Measurements from ENCODE around the gene SYPL2.
"Not testable (repeated sequence)": the region's sequence is repeated elsewhere in the genome, so short reads cannot be mapped to it uniquely, and the experiment has no call there.

Gene SYPL2

DNA sequence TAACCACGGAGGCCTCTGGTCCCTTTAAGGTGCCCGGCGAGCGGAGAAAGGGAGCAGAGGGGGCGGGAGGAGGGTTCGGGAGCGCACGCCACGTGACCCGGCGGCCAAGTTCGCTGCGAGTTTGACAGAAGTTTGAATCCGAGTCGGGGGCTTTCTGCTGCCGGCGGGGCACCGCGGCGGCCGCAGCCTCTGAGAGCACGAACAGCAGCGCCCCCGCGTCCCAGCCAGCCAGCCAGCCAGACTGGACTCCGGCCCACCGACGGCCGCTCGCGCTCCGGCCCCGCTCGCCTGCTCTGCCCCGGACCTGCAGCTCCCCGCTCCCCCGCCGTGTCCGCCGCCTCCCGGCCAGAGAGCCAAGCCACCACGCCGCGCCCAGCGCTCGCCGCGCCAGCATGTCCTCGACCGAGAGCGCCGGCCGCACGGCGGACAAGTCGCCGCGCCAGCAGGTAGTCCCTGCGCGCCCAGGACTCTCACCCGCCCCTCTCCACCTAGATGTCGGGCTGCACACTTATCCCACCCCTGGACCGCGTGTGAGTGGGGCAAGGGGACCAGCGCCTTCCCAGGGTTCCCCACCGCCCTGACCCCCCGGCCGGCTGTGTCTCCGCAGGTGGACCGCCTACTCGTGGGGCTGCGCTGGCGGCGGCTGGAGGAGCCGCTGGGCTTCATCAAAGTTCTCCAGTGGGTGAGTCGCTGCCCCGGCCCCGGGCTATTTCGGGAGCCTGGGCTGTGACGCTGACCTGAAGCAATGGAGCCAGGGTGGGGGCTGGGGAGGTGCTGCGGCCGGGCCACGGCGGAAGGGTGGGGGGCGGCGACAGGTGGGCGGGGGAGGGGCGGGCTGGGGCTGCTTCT is at the start of gene SYPL2:
Gene SYPL2, plus strand, starts transcription at position 95 of the 849 bp plus-strand sequence. Its CDS starts 298 bp downstream, at position 393.
- DNase-seq: no peak

DNA sequence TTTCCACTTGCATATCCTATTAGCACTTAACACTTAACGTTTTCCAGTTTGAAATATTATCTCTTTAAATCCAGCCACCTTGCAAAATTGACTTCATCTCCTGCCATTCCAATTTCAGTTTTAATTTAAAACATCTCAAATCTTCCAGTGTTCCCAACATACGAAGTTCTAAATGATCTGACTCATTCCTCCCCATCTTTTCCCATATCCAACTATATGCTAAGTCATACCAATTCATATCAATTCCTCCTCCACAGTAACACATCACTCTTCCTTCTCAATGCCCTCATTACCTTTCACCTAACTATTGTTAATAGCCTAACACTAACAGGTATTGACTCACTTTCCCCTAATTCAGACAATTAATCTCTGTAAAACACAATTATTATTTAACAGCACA is 42.8 kb upstream of the SYPL2 start:
- DNase-seq: no peak

DNA sequence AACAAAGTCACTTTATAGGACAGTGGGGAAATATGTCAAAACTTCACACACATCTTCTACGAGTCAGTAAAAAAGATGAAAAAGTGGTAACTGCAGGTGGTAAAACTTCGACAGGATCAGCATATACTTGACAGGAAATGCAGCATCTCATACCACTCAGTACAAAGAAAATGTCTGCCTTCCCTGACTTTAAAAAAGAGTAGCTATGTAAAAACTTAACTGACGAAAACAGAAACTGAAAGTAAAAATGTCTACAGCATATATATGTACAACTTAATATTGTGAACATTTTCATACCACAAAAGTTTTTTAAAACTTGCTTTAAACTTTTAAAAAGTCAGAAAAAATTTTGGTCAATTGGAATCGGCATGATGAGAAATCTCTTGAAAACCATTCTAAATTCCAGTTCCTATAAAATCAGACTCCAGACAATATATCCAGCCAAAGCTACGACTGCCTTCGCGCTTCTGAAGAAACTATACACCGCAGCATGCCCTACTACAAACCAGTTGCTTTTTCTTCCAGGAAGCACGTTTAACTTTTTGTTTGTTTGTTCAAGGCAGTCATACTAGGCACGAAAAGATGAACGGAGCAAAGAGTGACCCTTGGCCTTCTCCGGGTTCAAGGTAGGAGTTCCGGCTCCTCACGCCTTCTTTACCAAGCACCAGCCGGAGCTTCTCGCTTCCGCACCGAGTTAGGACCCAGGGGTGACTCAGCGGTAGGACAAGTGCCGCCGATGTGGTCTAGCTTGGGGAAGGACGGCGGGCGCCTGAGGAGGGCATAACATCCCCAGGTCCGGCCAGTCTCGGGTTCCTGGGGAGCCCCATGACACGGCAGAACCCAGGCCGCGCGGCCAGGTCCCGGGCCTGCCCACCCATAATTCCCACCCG is 40.7 kb upstream of the SYPL2 start:
- DNase-seq: peak; percentile 54

DNA sequence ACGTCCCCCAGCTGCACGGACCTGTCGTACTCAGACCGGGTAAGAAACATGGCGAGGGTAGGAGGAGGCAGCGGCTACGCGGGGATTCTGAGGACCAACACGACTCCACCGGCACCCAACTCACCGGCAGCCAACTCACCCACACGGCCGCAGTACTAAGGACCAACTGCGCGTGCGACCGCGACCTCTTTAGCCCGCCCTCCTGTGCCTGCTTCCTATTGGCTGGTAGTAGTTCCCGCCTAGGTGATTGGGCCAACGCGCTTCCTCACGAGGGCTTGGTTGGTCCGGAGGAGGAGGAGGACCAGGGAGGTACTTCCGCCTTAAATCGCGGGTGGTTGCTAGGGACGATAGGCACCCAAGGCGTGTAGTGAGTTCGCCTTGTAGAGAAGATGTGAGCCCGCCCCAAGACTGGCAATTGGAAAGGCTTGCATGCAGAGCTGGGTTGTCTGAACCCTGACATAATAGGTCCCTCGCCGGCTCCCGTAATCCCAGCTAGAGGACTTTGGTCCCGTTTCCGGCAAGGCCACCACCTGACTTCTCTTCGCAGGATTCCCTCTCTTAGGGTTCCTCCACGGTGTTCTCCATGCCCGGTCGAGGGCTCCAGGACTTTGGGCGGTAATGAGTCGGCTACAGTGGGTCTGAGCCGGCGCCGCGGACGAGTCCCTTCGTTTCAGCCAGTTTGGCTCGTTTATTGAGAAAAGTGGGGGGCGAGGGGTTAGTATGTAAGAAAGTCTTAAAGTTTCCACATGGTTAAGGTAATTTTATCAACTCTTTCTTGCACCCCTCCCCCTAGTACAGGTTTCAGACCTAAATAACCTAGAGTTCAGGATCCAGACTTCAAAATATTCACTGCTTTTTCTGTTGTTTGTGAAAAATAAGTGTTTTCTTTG is 39.8 kb upstream of the SYPL2 start, which contains the start of gene PSMA5:
Gene PSMA5, minus strand, starts transcription at position 168 of the 890 bp plus-strand sequence. Its CDS starts 118 bp downstream, at position 50.
- peak; percentile 92 to 94 for DNase-seq

DNA sequence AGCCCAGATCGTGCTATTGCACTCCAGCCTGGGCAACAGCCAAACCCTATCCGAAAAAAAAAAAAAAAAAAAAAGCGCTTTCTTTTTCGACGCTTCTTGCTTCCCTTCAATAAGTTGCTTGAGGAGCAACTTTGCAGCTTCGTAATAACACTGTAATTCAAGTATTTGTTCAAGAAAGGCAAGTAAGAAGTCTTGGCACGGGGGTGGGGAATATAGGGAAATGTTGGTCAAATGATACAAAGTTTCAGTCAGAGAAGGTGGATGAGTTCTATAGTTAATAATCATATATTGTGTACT is 39.2 kb upstream of the SYPL2 start:
- DNase-seq: no peak

DNA sequence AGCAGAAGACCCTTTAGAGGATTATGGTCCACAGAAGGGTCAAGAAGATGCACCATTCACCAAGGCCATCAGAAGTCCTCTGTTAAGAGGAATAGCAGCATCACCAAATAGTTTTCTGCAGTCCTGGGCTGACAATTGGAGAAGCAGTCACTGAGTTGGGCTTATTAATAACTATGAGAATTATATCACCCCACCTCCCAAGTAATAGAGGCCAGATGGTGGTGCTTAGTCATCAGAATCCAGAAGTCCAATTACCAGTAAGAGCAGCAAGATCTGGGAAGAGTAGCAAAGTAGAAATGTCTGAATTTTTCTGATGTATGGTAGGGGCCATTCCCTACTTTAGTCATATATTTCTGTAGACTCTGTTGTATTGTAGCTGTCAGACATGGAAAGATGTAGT is 34.0 kb upstream of the SYPL2 start:
- DNase-seq: no peak

DNA sequence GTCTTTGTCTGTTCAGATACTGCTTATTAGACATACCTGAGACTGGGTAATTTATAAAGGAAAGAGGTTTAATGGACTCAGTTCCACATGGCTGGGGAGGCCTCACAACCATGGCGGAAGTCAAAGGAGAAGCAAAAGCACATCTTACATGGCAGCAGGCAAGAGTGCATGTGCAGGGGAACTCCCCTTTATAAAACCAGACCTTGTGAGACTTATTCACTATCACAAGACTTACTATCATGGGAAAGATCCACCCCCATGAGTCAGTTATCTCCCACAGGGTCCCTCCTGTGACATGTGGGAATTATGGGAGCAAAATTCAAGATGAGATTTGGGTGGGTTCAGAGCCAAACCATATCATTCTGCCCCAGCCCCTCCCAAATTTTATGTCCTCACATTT is 33.0 kb upstream of the SYPL2 start:
- no peak for DNase-seq

DNA sequence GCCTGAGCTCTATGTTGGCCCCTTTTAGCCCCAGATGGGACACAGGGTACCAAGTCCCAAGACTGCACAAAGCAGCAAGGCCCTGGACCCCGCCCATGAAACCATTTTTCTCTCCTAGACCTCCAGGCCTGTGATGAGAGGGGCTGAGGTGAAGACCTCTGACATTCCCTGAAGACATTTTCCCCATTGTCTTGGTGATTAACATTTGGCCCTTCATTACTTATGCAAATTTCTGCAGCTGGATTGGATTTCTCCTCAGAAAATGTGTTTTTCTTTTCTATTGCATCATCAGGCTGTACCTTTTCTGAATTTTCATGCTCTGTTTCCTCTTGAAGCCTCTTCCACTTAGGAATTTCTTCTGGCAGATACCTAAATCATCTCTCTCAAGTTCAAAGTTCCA is 31.9 kb upstream of the SYPL2 start:
- DNase-seq: no peak

DNA sequence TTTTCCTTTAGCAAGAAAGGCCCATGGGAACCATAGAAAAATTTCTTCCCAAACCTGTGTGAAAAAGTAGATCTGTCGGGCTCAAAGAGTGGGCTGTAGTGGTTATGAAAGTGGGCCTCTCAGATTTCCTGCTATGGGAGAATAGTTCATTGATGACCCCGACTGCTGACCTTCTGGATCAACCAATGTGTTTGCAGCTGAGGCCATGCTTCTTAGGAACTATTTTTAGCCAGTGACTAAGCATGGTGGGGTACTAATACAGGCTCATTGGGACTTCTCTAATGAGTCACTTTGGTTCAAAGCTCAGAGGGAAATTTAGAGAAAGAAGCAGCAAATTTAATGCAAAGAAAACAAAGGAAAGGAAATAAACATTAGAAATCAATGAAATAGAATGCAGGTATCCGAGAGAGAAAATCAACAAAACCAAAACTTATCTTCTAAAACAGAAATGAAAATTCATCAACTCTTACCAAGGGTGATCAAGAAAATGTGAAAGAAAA is 27.5 kb upstream of the SYPL2 start:
- no peak for DNase-seq

DNA sequence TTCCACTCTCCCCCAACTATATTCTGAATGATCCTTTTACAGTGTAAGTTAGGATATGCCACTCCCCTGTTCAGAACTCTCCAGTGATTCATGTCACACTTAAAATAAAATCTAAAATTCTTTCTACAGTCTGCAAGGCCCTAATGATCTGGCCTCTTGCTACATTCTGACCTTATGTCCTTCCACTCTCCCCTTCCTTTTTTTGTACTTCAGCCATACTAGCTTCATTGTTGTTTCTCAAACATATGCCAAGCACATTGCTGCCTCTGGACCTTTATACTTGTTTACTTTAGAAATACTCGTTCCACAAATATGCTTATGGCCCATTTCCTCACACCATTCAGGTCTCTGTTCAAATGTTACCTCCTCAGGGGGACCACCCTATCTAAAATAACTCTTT is 25.3 kb upstream of the SYPL2 start:
- no peak for DNase-seq

DNA sequence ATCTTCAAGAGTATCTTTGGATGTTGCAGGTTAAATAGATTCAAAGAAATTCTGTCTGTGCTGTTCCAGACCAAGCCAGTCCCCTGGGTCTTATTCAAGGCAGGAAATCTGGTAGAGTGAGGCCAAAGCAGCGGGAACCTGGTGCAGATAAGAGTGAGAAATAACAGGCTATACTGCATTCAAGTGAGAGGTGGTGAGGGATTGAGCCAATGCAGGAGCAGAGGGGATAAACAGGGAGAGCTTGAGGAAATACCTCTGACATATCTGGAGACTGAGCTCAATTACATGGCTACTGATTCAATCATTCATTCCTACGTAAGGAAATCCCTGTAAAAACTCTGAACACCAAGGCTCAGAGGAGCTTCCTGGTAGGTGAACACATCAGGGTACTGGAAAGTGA is 22.9 kb upstream of the SYPL2 start:
- no peak for DNase-seq

DNA sequence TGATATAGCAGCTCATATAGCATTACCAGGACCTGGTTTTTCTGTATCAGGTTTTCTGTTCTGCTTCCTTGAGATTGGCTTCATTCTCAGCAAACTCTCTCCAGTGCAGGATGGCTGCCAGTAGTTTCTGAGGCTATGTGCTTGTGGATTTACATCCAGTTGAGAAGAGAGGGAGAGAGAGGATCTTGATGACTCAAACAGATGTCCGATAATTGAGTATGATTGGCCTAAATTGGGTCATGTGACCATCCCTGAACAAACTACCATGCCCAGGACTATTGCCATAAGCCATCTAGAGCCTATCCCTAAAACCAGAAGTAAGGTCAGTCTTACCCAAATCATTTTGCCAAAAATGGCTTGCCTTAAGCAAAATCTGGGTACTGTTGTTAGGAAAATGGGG is 22.0 kb upstream of the SYPL2 start:
- DNase-seq: no peak

DNA sequence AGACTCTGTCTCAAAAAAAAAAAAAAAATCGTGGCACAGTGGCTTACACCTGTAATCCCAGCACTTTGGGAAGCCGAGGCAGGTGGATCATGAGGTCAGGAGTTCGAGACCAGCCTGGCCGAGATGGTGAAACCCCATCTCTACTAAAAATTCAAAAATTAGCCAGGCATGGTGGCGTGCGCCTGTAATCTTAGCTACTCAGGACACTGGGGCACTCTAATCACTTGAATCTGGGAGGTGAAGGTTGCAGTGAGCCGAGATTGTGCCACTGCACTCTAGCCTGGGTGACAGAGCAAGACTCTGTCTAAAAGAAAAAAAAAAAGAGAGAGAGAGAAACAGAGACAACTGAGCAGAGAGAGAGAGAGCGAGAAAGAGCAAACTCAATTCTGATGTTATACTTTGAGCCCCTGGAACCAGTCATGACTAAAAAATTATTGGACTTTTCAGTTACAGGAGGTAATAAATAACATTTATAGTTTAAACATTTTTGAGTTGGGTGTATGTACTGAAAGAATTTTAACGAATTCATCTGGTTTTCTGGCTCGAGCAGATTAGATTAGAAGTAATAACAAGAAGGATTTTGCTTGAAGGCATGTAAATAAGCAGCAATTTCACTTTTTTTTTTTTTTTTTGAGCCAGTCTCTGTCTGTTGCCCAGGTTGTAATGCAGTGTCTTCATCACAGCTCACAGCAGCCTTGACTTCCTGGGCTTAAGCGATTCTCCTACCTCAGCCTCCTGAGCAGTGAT is 20.2 kb upstream of the SYPL2 start:
- not testable (repeated sequence) for DNase-seq

DNA sequence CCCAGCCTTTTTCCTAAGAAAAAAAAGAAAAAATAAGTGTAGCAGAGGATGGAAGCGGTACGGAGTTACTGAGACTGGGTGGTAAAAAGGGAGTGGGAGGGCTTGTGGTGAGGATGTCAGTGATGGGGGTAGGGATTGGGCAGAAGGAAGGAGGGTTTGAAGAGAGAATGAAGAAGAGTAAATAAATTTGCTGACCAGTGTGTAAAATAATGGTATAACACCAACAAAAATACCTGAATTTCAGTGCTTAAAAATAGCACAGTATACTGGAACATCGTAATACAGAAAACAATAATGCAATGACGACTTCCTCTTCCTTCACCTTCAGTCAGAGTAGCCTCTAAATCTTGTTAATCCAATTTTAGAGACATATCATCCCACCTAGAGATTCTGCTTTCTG is 18.8 kb upstream of the SYPL2 start:
- DNase-seq: no peak

DNA sequence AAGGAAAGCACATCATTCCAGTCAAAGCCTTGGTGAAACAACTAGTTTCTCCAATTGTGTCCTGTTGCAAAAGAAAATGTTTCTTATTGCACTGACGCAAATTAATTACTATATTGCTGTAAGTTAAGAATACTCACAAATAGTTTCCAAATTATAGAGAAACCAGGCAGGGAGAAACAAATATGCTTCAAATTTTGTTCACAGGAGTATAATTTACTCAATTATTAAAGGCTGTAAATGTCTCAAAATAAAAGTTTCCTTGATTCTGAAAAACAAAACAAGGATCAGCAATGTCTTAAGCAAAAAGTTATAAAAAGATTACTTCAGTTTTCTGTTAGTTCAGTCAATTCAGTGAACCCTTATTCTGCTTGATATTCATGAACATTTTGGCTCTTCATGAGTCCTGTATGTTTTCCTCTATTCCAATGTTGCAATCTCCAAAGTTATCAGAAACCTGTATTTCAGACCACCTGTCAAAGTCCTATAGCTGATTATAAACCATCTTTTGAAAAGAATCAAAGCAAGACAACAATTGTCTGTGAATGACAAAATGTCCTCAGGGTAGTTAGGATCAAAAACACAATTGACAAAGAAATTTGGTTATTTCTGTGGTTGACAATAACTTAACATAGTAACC is 11.7 kb upstream of the SYPL2 start:
- no peak for DNase-seq

DNA sequence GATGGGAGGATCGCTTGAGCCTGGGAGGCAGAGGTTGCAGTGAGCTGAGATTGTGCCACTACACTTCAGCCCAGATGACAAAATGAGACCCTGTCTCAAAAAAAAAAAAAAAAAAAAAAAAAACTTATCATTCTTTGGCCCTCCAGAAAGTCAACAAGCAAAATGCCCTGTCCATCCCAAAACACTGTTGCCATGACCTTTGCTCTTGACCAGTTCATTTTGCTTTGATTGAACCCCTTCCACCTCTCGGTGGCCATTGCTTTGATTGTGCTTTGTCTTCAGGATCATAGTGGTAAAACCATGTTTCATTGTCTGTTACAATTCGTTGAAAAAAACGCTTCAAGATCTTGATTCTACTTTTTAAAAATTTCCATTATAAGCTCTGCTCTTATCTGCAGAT is 8.5 kb upstream of the SYPL2 start:
- DNase-seq: no peak

DNA sequence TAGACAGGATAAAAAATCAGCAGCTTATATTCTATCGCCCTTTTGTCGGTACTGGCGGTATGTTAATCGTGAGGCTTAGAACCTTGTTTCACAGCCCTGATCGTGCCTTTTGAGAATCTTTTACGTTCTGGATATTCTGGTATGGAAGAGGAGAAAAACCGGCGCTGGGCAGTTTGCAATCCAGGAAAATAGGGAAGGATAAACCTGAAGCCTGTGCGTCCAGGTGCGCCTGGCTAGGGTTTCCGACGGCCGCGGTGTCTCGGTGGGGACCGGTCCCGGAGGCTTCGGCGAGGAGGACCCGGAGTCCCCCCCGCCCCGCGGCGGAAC is 258 bp upstream of the SYPL2 start:
- DNase-seq: no peak

DNA sequence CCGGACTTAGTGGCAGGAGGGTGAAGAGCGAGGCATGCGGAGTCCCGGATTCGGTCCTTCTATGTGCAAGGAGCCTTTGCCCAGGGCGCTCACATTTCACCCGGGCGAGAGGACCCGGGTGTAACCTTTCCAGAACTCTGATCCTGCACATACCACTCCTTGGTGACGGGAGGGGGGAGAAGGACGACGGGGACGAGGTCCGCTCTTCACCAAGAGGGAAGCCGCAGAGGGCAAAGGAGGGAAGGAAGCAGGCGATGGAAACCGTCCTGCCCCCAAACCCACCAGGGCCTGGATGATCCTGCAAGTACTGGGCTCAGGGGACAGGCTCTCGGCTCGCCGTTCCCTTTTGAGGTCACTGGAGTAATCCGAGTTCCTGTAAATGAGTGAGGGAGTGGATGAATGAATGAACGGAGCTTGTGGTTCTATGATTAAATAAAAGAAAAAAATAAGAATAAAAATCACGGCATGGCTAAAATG is 993 bp downstream of the SYPL2 start:
- DNase-seq: no peak

DNA sequence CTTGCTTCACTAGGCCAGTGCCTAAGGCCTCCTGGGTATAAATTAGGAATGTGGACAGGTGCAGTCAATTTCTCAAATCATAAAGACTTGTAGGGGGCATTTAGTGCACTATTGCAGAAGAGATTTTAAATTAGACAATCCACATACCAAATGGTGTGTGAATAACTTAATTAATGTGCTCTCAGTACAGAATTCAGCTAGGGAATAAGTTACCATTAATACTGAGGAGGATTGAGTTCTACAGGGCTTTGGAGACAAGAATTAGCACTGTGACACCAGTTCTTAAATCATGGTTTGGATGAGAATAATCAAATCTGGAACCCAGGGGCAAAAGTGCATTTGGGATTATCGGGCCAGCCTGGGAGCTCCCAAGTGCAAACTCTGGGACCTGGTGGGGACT is 1.7 kb downstream of the SYPL2 start:
- DNase-seq: no peak

DNA sequence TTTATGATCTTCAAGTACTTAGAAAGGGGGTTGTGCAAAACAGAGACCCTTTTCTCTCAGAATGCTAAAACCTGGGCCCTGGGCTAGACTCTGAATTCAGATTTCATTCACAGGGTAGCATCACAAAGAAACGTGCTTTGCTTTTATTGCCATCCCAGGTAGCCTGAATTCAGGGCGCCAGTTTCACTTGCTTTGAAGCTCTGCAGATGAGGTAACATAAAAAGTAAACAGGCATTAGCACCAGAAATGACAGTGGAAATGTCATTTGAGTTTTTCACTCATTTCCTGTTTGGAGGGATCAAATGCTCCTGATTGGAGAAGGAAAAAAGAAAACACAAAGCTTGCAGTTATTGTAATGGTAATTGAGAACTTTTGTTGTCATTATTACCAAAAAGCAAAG is 2.6 kb downstream of the SYPL2 start:
- DNase-seq: no peak

DNA sequence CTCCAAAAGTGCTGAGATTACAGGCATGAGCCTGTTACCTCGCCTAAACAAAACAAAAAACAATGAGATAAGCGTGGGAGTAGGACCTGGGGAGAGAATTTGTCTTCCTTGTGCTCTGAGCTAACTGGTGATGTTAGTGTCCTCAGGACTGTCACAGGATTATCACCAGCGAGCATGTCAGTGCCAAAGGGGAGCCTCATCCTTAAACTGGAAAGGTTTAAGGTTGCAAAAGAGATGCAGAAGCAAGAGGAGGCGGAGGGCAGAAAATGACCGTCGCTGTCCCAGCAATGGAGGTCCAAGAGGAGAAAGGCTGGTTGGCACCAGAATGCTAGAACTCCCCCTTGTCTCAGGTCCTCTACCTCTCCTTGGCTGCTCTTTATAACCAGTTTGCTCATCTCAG is 3.9 kb downstream of the SYPL2 start:
- DNase-seq: no peak

DNA sequence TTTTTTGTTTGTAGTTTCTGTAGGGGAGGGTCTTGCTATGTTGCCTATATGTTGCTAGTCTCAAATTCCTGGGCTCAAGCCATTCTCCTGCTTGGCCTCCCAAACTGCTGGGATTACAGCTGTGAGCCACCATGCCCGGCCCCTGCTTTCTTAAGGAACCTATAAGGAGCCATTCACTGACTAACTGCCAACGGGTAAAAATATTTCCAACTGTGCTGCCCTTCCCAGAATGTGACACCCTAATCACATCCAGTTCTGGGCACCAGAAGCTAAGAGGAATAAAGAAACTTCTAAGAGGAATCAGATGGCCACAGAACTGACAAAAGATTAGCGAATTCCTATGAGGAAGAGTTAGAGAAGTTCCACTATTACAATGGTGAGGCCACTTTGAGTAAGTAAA is 6.4 kb downstream of the SYPL2 start:
- DNase-seq: no peak
